HT1080 (cell line): ENCODE data around the gene WDR44. TPM values are rescaled to one million over a fixed set of nuclear protein-coding genes. Genes with fewer than 3 reads are reported as not detected.

Experiments used
- DNase-seq: peaks from one replicate; pipeline ENCODE4 v3.0.0-alpha.2; 2015; ENCODE audit warnings: low read depth
- total RNA-seq: library from RNA; depleted of rRNA; stranded (reverse); fragments of >200 nt; shearing (Covaris generic); gene quantifications from 2 replicates; pipeline ENCODE4 v1.2.3, GENCODE V29; 2014

WDR44 gene
- total RNA-seq, 1 experiment from 2014 or later: 7.7 TPM

- DNase-seq: peak; percentile 31
These were observed 14.7 kb downstream of the WDR44 start for GRCh38 chrX:118360429-118361125.

- DNase-seq: no peak
These were observed 18.4 kb downstream of the WDR44 start for GRCh38 chrX:118364261-118364660.

- DNase-seq: no peak
These were observed 21.4 kb downstream of the WDR44 start for GRCh38 chrX:118367338-118367737.

- no peak for DNase-seq
These were observed 22.5 kb downstream of the WDR44 start for GRCh38 chrX:118368398-118368797.

- no peak for DNase-seq
These were observed 25.2 kb downstream of the WDR44 start for GRCh38 chrX:118370921-118371624.

- DNase-seq: no peak
These were observed 27.6 kb downstream of the WDR44 start for GRCh38 chrX:118373538-118373937.

GRCh38 chrX:118383120-118383519 lies 37.2 kb downstream of the WDR44 start:
- DNase-seq: no peak

- DNase-seq: no peak
These were observed 46.8 kb downstream of the WDR44 start for GRCh38 chrX:118392716-118393115.

- no peak for DNase-seq
These were observed 50.2 kb downstream of the WDR44 start for GRCh38 chrX:118396113-118396512.

GRCh38 chrX:118418811-118419251 lies 72.9 kb downstream of the WDR44 start:
- no peak for DNase-seq

GRCh38 chrX:118420462-118420861 lies 74.6 kb downstream of the WDR44 start:
- DNase-seq: peak; percentile 4

- no peak for DNase-seq
These were observed 77.7 kb downstream of the WDR44 start for GRCh38 chrX:118423558-118423957.

GRCh38 chrX:118432799-118433198 lies 86.9 kb downstream of the WDR44 start:
- DNase-seq: no peak

- no peak for DNase-seq
These were observed 91.4 kb downstream of the WDR44 start for GRCh38 chrX:118437283-118437682.

GRCh38 chrX:118448273-118448783 lies 102.4 kb downstream of the WDR44 start:
- DNase-seq: no peak

GRCh38 chrX:118455013-118455412 lies 109.1 kb downstream of the WDR44 start:
- DNase-seq: no peak

- DNase-seq: peak; percentile 15
These were observed 113.6 kb downstream of the WDR44 start for GRCh38 chrX:118459494-118459893.

- no peak for DNase-seq
These were observed 118.6 kb downstream of the WDR44 start for GRCh38 chrX:118464501-118464900.

GRCh38 chrX:118468122-118468521 lies 122.2 kb downstream of the WDR44 start:
- DNase-seq: no peak

- DNase-seq: peak; percentile 34
These were observed 124.9 kb downstream of the WDR44 start for GRCh38 chrX:118470721-118471347.

- no peak for DNase-seq
These were observed 128.7 kb downstream of the WDR44 start for GRCh38 chrX:118474586-118474985.

GRCh38 chrX:118475903-118476302 lies 130.0 kb downstream of the WDR44 start:
- DNase-seq: no peak
